Measurements from ENCODE around the gene ITSN2. TPM values are rescaled to one million over a fixed set of nuclear protein-coding genes. Genes with fewer than 3 reads are reported as not detected.

Gene ITSN2
- total and polyA plus RNA-seq, 12 donors, result 35.1 to 108 (median 59.8) TPM

DNA sequence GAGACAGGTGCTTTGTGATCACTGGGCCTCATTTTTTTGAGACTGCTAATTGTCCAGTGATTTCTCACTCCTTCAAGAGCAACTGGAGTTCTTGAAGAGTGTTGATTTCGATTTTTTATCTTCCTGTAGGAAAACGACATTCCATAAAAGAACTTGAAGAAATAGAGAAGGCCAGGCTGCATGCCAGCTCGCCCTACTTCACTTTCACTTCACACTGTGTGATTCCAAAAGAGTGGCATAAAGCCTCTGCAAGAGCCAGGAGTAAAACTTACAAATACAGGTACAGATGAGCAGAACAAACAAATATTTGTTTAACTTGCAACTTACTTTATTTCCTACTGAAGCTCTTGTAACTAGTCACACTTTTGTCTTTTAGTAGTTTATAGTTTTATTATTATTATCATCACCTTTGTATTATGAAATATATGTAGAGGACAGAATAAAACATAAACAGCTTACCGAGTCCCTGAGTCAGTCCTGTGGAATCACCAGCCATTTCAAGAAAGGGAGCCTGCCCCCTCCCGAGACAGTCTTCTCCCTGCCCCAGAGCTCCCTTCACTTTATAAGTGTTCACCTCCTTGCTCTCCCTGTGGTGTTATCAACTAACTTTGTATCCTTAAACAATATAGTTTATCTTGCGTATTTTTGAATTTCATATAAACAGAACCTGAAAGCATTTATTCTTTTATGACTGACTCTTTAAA lies 176.8 kb downstream of the ITSN2 start:
- Histone ChIP-seq H3K9me3 (replicated peaks in 1 of 3) (no peaks in the 10 kb centered on the region), H3K36me3 (replicated peaks in 1 of 2) (no peaks in the 10 kb centered on the region), H3K4me1 (replicated peaks in 1 of 2) (no peaks in the 10 kb centered on the region), H3K27ac (no peak overlapping the region), H3K4me3 (no peak overlapping the region), H3K27me3 (no peaks in the 10 kb centered on the region)
- no peak for TF ChIP-seq POLR2A (IDR thresholded peaks at IDR 0.05)
- TF ChIP-seq, protein P1, sequence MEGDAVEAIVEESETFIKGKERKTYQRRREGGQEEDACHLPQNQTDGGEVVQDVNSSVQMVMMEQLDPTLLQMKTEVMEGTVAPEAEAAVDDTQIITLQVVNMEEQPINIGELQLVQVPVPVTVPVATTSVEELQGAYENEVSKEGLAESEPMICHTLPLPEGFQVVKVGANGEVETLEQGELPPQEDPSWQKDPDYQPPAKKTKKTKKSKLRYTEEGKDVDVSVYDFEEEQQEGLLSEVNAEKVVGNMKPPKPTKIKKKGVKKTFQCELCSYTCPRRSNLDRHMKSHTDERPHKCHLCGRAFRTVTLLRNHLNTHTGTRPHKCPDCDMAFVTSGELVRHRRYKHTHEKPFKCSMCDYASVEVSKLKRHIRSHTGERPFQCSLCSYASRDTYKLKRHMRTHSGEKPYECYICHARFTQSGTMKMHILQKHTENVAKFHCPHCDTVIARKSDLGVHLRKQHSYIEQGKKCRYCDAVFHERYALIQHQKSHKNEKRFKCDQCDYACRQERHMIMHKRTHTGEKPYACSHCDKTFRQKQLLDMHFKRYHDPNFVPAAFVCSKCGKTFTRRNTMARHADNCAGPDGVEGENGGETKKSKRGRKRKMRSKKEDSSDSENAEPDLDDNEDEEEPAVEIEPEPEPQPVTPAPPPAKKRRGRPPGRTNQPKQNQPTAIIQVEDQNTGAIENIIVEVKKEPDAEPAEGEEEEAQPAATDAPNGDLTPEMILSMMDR (IDR thresholded peaks at IDR 0.05), result no peak
- DNase-seq, result no peak
- intact Hi-C loops (cut with DNase I), result no loop called here
- WGBS, 4 donors, result 80 to 90% (median 82%) methylated on average over 6 of the region's 6 CpGs

DNA sequence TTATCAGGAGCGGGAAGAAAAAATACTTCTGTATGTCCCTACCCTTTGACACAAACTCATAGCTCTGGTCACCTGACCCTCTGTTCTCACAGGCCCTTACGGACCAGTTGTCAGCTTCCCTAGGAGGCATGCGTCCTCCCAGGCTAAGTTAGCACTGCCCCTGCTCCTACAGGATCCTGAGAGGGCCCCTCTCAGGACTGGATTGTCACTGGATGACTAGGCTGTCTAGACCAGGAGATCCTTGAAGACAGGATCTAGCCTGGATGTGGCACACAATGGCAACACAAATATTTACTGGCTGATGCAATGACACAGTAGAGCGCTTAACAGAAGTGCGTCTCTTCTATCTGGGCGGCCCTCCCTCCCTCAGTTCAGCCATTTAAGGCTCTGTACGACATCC lies 177.8 kb downstream of the ITSN2 start:
- Histone ChIP-seq H3K36me3 (replicated peaks in 1 of 2) (no peaks in the 10 kb centered on the region), H3K27ac (no peak overlapping the region), H3K9me3 (replicated peaks in 1 of 3) (no peaks in the 10 kb centered on the region), H3K4me1 (replicated peaks in 1 of 2) (no peaks in the 10 kb centered on the region), H3K4me3 (no peak overlapping the region), H3K27me3 (no peaks in the 10 kb centered on the region)
- no peak for TF ChIP-seq POLR2A (IDR thresholded peaks at IDR 0.05)
- TF ChIP-seq, protein P1 (IDR thresholded peaks at IDR 0.05), result no peak
- WGBS, 4 donors, result 94 to 99% (median 96%) methylated on average over 5 to 7 of the region's 7 CpGs
- intact Hi-C loops (cut with DNase I), result no loop called here
- DNase-seq, result no peak

DNA sequence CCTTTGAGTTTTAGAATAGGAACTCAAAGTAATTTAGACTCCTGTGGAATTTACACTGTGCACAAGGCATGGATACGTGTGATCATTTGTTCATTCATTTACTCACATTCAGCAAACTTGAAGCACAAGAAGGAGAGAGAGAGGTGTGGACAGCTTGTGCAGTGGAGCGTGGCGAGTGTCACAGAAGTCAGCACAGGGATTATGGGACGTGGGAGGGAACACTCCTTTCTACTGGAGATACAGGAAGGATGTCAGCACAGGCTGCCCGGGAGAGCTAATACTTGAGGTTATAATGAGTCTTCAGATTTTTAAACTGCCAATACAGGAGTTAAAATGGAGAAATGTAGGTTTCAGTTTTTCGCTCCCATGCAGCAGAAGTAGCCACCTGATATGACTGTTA lies 178.5 kb downstream of the ITSN2 start:
- no peaks in the 10 kb centered on the region for H3K9me3 ChIP-seq (replicated peaks in 1 of 3)
- WGBS, 4 donors, result 80 to 86% (median 83%) methylated on average over 6 of the region's 6 CpGs
- H3K27ac ChIP-seq, result no peak overlapping the region
- TF ChIP-seq, protein P1 (IDR thresholded peaks at IDR 0.05), result no peak
- no peak for TF ChIP-seq POLR2A (IDR thresholded peaks at IDR 0.05)
- no peaks in the 10 kb centered on the region for H3K27me3 ChIP-seq
- no peaks in the 10 kb centered on the region for H3K4me1 ChIP-seq (replicated peaks in 1 of 2)
- no peak for DNase-seq
- no peak overlapping the region for H3K4me3 ChIP-seq
- H3K36me3 ChIP-seq (replicated peaks in 1 of 2), result no peaks in the 10 kb centered on the region
- intact Hi-C loops (cut with DNase I), result no loop called here

DNA sequence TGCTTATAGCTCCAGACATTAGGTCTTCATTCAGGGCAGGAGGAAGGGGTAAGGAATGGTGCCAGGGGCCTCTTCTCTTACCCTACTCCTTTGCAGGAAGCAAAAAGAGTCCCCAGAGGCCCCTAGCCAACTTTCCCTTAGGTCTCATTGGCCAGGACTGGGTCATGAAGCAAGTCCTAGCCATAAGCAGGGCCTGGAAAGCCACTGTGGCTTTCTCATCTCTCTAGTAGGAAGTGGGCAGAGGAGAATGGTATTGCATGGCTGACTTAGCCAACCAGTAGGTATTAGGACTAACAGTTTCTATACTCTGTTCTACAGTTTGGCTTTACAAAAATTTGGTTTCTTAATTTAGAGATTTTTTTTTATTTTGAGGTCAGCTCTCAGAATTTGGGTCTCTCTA lies 180.7 kb downstream of the ITSN2 start:
- DNase-seq, result no peak
- Histone ChIP-seq H3K36me3 (replicated peaks in 1 of 2) (no peaks in the 10 kb centered on the region), H3K9me3 (replicated peaks in 1 of 3) (no peaks in the 10 kb centered on the region), H3K27me3 (no peaks in the 10 kb centered on the region), H3K4me3 (no peak overlapping the region), H3K27ac (no peak overlapping the region), H3K4me1 (replicated peaks in 1 of 2) (no peaks in the 10 kb centered on the region)
- TF ChIP-seq, protein P1 (IDR thresholded peaks at IDR 0.05), result no peak
- TF ChIP-seq POLR2A (IDR thresholded peaks at IDR 0.05), result no peak
- intact Hi-C loops (cut with DNase I), result no loop called here
